Epithelial cell of proximal tubule (primary cell): ENCODE measurements around the gene ST14. TPM values are rescaled to one million over a fixed set of nuclear protein-coding genes. Genes with fewer than 3 reads are reported as not detected.

Experiments
- DNase-seq: peaks from one replicate; pipeline ENCODE4 v3.0.0-alpha.2; 2011; ENCODE audit warnings: low read depth
- H3K4me3 ChIP-seq: 2 replicates; pipeline ENCODE4 v1.5.1; 2011; ENCODE audit warnings: low read depth, mild to moderate bottlenecking, low read length
- CTCF ChIP-seq: conservative IDR thresholded peaks from 2 replicates; pipeline ENCODE4 v1.5.1; 2012; ENCODE audit warnings: low read depth, mild to moderate bottlenecking, low read length
- total RNA-seq: library from RNA; depleted of rRNA; stranded (reverse); fragments of >200 nt; gene quantifications from 2 replicates; pipeline ENCODE4 v1.2.3, GENCODE V29; 2015

ST14 gene
- total RNA-seq, 1 donor from 2014 or later = 75.5 TPM

GRCh38 chr11:130183878-130184610, 24.5 kb downstream of the ST14 start:
- DNase-seq = no peak
- H3K4me3 ChIP-seq = no peak overlapping the region
- TF ChIP-seq CTCF = no peak

DNA sequence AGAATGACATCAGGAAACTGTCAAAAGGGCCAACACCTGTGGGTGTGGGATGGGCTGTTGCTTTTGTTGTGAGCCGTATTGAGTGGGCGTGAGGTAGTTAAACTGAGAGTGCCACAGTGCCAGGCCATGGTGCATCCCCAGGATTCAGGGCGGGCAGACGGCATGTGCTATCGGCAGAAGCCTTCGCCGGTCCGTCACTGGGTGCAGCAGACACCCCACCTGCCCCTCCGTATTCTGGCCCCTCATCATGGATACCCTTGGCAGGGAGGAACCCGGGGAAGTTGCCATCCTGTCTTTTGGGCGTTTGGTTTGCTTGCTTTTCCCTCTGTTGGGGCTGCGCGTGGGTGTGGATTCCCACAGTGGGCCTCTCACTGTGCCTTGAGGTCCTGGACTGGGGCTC, 27.5 kb downstream of the ST14 start:
- DNase-seq = no peak
- TF ChIP-seq CTCF = no peak
- H3K4me3 ChIP-seq = no peak overlapping the region

GRCh38 chr11:130188047-130188446, 28.5 kb downstream of the ST14 start:
- no peak for TF ChIP-seq CTCF
- no peak for DNase-seq
- no peak overlapping the region for H3K4me3 ChIP-seq

DNA sequence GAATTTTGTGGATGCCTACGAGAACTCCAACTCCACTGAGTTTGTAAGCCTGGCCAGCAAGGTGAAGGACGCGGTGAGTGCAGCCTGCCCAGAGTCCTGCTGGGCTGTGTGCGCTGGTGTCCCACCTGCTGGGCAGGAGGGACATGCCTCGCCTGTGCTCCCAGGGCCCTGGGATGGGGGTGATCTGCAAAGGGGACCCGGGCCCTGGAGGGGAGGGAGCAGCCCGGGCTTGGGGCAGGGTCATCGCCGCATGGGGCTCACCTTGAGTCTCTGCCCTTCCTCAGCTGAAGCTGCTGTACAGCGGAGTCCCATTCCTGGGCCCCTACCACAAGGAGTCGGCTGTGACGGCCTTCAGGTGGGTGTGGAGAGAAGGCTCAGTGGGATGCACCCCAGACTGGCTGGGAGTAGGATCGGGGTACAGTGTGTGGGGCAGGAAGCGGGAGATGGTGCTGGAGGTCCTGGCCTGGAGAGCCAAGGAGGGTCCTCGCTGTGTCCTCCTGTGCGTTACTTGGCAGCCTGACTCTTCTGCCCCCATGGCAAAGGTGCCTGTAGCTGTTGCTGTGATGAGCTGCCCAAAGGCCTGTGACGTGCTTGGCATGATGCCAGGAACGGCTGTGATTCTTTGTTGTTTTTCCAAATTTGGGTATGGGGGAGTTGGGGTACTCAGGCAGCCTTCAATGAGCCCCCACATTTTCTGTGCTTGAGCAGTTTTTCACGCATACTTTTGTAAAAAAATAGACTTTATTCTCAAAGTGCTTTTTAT, 29.2 kb downstream of the ST14 start:
- no peak for DNase-seq
- H3K4me3 ChIP-seq = no peak overlapping the region
- no peak for TF ChIP-seq CTCF

DNA sequence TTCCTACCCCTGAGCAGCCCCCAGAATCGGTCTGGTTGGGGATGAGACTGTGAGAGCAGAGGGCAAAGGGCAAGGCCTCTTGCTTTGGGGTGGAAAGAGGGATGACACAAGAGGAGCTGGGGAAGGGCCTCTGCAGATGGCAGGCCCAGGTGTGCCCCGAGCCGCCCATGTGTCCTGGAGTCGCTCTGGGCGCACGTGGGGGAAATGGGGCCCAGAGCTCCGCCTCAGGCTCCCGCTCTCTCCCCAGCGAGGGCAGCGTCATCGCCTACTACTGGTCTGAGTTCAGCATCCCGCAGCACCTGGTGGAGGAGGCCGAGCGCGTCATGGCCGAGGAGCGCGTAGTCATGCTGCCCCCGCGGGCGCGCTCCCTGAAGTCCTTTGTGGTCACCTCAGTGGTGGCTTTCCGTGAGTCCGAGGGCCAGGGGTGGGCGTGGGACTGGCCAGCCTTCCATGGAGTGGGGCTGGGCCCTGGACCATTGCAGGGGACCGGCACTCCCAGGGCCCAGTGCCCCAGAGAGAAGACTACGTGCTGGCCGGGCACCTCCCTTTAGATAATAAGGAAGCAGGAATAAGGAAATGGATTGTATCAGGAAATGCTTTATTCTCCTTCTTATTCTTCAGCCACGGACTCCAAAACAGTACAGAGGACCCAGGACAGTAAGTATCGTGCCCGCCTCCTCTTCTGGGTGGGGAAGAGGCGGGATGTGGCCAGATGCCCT, 30.1 kb downstream of the ST14 start:
- TF ChIP-seq CTCF = no peak
- H3K4me3 ChIP-seq = no peak overlapping the region
- no peak for DNase-seq

DNA sequence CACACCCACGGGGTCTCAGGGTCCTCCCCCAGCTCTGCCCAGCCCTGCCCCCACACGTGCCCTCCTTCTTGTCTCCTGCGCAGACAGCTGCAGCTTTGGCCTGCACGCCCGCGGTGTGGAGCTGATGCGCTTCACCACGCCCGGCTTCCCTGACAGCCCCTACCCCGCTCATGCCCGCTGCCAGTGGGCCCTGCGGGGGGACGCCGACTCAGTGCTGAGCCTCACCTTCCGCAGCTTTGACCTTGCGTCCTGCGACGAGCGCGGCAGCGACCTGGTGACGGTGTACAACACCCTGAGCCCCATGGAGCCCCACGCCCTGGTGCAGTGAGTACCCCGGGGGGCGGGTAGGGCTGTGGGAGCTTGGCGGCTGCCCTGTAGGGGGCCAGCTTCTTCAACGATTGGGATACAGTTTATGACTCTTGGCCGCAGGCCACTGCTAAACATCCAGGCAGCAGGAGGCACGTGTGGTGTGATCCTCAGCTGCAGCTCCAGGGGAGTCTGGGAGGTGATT, 30.8 kb downstream of the ST14 start:
- no peak for DNase-seq
- no peak overlapping the region for H3K4me3 ChIP-seq
- TF ChIP-seq CTCF = no peak
